Activated CD4-positive, alpha-beta T cell treated with anti-CD3 and anti-CD28 coated beads, Interleukin-10, Interleukin-2, amounts not matched to agents 100 ng/mL and 50 ng/mL, durations not matched to agents 16 hours and 8 hours (primary cell): ENCODE results near the gene ASRGL1.
A peak's percentile ranks its signal among the peaks of the same experiment; 100 is the strongest.

Source experiments
- DNase-seq: peaks from one replicate; pipeline ENCODE4 v3.0.0-alpha.2; 2020

The ASRGL1 gene

DNA sequence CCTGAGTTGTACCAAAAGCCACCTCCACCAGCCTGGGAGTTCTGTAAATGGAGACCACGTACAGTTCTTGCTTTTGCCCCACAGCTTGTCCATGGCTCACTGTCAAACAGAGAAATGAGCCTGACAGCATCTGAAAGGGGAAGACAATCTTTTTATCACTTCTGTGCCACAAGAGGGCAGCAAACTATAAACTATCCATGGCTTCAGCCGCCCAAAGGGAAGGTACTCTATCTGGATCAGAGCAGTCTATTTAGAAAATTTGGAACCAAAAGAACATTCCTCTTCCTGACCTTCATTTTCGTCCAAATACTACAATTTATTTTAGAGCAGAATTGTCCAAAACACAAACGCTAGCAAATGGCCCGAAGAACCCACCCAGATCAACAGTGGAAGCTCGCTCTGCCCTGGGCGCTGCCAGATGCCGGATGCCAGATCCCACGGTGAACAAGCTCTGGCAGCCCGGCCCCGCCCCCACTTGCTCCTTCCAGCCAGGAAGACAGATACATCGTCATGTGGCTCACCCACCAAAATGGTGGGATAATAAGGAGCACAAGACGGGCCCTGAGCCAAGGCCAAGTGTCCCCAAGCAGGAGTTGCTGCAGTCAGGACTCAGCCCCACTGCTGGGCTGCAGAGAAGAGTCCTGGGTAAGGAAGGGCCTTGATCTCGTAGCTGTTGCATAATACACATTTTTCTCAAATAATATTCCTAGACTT is 57.7 kb downstream of the ASRGL1 start:
- DNase-seq: peak; percentile 81

DNA sequence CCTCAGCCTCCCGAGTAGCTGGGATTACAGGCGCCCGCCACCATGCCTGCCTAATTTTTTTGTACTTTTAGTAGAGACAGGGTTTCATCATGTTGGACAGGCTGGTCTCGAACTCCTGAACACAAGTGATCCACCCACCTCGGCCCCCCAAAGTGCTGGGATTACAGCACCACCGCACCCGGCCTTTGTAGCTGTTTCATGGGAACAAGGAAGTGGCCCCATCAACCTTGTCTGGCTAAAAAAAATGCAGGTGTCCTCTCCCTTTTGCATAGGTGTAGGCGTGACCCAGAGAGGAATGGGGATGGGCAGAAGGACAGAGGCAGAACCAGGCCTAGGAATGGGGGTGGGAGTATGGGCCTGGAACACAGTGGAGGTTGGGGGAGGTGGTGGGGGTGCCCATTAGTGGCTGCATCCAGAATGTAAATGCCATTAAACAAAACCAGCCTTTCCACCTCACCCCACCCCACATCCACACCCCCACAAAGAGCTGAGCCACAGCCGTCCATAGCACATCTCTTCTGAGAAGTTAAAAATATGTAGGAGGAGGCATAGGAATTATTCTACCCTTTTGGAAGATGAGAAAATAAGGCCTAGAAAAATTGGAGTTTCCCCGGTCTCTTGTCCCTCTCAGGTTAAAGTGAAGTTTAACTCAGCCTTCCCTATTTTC is 58.8 kb downstream of the ASRGL1 start:
- no peak for DNase-seq

DNA sequence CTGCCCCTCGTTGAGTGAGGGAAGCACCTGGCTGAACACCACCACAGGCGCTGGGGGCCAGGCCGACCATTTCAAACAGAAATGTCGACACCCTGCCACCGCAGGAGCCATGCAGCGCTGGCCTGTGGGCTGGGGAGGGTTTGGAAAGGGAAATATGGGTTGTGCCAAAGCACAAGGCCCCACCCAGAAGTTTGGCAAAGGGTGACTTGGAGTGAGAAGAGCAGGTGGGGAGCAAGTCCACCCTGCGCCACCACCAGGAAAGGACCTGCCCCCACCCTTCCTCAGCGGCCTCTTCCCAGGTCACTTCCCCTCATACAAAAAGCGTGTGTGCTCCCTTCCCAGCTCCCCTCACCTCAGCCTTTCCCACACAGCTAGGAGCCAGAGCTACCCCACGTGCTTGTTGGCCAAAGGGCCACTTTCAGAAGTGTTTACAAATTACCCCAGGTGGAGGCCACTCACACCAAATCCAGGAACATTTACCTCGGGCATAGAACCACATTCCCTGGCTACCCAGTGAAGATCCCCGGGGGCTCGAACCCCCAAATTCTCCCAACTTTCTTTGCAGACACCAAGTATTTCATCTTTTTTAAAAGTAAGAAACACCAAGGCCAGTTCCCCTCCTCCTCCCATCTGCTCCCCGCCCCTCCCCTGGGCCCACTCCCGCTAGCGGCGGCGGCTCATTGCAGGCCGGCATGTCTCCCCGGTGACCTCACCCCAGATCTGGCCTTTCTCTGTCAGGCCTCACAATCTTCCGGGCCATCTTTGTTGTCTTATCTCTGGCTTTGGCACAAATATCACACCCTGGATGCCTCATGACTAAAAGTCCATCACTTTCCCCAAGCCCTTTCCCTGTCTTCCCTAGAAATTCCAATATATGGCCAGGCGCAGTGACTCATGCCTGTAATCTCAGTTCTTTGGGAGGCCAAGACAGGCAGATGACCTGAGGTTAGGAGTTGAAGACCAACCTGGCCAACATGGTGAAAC is 61.1 kb downstream of the ASRGL1 start:
- DNase-seq: no peak

DNA sequence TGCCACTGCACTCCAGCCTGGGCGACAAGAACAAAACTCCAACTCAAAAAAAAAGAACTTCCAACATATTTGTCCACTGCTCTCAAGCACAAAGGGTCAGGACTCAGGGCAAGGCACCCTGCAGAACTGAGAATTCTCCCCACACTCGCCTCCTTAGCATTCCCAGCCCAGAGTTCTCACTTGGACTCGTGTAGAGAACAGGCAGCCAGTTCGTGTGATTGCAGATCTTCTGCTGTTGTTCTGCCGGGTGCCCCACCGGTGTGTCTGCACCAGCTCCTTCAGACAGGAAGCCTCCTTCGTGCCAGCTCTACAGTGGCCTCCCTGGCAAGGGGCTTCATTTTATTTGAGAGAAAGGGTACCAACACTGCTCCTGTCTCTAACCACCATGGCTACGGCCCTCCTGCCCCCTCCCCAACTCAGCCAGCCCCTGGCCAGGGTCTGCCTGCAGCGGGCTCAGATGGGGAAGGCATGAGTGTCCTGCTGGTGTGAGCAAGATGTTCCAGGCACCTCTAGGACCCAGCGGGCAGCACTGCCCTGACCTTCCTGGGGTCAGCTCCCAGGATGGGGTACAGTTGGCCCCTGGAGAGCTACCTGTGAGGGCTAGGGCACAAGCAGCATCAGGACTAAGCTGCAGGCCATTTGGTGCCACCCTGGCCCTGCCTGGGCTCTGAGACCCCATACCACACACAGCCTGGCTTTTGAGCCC is 62.1 kb downstream of the ASRGL1 start:
- no peak for DNase-seq

DNA sequence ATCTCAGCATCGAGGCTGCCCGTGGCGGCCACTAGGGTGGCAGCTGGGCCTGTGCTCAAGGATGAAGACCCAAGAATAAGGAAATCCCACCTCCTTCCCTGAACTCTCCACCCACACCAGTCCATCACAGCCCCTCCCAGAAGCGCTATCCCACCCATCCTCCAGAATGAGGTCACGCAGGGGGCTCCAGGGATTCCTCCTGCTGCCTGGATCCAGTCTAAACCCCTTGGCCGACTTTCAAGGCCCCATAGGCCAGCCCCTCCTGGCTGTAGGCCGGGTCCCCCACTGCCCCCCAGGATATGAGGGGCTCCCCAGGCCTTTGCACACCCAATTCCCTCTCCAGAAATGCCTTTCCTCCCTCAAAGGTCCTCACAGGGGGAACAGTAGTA is 62.6 kb downstream of the ASRGL1 start:
- DNase-seq: no peak

DNA sequence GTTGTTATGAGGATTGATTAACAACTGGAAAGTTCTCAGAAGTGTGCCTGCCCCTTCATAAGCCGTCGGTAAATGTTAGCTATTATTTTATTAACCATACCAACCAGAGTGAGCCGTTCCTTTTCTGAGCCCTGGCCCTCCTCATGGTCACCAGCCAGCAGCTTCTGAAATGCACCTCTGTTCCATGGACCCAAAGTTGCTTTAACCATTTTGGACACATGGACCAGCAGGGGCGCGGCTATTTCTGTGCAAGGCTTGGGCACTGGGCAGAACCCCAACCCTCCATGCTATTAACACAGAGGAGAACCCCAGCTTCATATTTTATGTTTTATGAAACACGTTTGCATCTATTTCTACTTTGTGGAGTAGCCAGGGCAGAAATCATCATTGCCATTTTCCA is 63.0 kb downstream of the ASRGL1 start:
- no peak for DNase-seq

DNA sequence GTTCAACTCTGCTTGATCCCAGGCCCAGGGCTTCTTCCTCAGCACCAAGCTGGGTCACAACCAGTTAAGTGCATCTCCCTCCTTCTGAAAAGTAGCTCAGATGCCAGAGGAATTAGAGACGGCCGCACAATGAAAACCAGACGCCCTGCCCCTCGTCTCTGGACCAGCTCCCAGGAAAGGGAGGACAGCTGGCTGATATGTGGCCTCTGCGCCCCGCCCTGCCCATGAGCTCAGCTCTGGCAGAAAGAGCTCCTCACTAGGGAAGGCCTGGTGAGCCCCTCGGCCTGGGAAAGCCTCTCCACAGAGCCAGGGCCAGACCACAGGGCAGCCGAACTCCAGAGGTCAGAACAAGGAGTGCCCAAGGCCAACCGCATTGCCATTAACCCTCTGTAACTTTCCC is 63.5 kb downstream of the ASRGL1 start:
- no peak for DNase-seq

DNA sequence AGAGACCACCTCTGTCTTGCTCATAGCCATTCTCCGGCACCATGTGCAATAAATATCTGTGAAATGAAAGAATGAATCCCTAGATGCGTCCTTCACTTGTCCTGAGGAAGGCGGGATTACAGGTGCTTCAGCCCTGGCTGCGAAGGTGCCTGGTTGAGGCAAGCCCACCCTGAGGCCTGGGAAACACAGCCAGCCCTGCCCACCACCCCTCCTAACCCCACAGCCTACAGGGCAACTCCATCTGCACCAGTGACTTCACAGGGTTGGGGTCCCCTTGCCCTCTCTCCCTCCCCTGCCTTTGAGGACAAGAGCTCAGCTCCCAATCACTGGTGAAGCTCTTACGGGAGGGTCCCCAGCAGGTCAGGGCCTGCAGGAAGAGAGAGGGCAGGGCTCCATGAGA is 64.1 kb downstream of the ASRGL1 start:
- no peak for DNase-seq

DNA sequence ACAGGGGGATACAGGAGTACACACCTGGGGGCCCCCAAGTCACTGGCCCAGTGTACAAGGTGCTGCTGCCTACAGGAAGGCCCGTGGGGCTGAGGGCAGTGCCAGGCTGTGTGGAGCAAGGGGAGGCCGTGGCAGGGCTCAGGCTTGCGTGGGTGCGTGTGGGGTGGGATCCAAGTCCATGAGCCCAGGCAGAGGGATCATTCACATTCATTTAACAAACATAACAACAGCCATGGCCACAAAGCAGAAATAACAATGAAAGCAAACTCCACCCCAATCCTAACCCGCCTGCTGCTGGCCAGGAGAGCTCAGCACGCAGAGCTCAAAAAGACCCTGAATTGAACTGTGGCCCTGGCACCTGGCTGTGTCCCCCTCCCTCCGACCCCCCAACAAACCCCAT is 64.6 kb downstream of the ASRGL1 start:
- DNase-seq: no peak

DNA sequence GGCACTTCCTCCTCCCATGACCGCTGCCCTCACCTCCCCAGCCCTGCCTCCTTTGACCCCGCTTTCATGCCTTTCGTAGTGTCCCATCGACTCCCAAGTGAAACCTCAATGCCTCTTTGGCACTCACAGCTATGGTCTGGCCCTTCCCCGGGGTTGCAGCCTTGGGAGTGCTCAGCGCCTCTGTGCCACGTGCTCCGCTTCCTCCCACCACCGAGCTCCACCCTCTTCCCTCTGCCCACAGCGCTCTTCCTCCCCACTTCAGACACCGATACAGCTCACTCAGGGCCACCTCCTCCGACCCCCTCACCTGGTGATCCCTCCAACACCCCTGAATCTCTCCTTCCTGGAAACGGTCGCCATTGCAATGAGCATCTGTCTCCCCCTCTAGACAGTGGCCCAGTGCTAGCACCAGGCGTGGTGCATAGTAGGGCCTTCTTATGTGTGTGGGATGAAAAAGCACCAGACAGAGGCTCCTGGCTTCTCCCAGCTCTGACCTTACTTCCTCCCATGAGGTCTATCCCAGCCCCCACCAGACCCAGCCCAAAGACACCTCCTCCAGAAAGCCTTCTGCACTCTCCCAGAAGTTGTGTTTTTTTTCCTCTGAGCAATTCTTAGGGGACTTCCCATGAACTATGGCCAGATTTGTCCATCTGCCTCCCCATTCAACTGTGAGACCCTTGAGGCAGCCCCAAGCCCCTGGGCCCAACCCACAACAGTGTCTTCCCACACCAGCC is 65.1 kb downstream of the ASRGL1 start:
- DNase-seq: peak; percentile 62

DNA sequence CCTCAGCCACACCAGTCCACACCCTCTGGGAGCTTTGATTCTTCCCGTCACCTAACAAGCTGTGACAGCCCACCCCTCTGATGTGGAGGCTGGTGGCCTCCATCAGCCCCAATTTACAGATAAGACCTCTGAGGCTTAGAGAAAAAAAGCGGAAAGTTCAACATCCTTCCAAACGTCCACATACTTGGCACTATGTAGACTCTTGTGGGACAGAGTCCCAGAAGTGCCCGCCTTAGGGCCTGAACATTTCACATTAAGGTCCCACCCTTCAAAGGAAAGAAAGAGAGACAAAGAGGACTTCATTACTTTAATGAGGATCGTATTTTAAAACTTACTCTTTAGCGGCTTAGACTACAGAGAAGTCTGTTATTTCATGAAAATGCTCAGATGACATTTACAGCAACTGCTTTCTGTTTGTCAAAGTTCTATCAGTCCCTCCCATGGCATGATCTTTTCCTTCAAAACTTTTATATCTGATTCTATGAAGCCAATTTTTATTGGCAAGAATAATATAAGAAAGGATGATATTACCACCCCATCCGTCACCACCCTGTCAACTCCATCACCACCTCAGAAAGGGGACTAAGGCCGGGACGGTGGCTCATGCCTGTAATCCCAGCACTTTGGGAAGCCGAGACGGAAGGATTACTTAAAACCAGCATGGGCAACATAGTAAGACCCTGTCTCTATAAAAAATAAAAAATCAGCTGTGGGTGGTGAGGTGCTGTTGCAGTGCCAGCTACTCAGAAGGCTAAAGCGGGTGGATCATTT is 65.9 kb downstream of the ASRGL1 start:
- no peak for DNase-seq

DNA sequence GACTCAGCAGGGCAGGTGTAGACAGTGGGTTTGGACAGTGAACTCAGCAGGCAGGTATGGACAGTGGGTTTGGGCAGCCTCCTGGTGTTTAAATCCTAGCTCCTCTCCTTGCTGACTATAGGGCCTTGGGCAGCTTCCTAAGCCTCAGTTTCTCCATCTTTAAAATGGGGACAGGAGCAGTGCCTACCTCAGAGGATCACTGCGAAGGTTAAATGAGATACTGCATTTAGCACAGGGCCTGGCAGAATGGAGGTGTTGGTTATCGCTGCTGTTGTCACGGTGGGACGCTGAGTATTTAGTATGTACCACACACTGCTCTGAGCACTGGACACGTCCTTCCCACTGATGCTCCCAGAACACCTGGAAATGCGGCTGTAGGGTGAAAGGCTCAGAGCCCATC is 67.2 kb downstream of the ASRGL1 start:
- DNase-seq: no peak

DNA sequence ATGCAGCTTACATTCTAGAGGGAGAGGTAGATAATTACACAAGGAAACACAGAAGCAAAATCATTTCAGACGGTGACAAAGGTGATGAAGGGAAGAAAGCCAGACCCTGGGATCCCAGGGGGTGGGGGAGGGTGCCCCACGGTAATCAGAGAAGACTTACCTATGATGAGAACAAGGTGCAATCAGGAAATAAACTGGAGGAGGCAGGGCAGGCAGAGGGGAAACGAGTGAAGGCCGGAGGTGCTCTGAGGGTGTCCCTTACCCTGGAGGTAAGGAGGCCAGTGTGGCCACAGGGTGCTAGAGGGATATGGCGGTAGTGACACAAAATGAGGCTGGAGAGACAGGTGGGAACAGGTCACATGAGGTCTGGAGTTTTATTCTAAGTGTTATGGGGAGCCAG is 67.7 kb downstream of the ASRGL1 start:
- no peak for DNase-seq

DNA sequence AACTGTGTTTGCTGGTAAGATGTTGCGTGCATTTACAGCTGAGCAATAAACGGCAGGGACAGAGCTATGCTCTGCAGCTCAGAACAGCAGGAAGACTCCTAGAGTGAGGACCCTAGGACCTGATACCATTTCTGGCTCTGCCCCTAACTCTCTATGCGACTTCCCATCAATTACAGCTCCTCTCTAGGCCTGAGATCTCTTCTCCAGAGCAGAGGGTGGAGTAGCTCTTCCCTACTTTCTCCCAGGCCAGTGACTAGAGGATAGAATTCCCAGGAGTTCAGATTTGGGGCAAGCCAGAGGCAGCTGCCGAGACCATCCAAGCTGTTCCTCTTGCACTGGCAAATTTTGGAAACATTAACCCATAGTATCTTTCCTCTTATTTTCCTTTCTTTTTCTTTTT is 68.8 kb downstream of the ASRGL1 start:
- DNase-seq: no peak

DNA sequence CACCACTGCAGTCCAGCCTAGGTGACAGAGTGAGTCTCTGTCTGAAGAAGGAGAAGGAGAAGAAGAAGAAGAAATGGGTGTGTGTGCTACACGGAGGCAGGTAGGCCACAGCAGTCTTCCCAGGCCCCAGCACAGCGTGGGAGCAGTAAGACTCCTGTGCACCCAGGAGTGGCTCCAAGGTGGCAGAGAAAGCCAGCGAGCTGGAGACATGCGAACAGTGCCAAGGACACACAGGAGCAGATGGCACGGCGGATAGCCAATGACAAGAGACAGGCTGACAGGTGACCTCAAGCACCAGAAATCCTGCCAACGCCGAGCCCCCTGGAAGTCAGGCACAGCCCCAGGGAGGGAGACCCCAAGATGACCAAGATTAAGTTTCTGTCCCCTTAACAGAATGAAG is 72.6 kb downstream of the ASRGL1 start:
- no peak for DNase-seq

DNA sequence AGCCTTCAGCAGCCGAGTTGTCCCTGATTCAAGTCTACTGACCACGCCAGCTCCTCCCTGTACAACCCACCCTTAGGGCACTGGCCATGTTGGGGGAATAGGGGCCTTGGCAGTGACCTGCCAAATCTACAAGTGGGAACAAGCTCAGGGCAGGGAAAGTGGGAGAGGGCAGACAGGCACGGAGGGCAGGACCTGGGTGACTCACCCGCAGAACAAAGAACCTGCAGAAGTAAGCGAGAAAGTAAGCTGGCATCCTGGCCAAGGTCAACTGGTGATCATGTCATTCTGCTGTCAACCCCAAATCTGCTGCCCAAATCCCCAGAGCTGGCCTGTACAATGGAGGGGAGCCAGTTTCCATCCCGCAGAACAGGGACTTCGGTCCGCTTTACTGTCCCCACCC is 73.7 kb downstream of the ASRGL1 start:
- no peak for DNase-seq

DNA sequence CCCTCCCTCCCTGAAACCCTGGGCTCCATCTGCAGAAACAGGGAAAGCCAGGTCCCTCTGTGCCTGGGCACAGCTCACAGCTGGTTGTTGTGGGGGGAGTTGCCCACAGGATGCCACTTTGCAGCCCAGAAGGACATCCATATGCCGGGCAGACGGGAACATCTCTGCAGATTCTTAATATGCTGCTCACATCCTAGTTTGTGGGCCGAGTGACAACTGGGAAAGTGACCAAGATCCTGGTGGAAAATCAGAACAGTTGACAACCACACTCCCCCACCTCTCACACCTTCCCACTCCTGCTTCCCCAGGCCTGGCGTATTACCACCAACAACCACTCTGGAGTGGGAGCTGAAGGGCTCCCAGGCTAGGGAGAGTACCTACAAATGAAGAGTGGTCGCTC is 74.3 kb downstream of the ASRGL1 start:
- no peak for DNase-seq

DNA sequence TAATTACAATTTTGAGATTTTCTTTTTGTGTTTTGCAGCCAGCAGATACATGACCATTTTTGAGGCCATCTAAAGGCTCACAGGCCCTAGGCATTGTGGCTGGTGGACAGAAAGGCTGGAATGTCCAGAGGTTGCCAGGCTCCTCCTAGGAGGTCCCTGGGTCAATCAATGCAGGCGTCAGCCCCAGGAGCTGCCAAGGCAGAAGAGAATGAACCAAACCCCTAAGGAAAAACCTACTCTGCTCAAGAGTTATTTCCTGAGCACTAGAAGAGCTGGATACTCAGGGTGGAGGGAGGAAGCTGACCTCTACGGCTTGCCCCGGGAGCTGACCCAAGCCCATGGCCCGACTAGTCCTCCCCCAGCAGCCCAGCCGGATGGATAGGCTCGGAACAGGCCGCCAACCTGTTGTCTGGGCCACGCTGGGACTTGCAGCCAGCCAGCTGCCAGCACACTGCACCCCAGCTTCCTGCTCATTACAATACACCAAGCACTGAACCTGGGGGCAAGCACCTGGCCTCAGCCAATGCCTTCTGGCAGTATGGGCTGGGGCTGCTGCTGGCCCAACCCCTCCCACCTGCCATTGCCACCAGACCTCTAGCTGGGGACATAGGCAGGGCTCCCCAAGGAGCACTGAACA is 75.9 kb downstream of the ASRGL1 start:
- no peak for DNase-seq

DNA sequence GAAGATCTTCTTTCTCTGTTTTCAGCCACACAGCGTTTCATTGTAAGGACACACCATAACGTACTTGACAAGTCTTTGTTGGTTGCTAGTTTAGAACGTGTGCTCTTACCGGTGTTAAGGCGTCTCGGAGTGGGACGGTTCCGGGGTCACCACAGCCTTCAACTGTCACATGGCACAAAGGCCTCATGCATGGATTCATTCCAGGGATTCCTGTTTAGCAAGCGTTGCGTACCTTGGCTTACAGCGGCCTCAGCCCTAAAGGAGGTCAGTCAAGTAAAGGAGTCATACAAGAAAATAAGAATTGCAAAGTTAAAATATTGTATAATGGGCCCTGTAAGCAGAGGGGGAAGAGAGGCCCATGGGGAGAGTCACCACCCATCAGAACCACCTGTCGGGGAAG is 79.3 kb downstream of the ASRGL1 start:
- DNase-seq: no peak

DNA sequence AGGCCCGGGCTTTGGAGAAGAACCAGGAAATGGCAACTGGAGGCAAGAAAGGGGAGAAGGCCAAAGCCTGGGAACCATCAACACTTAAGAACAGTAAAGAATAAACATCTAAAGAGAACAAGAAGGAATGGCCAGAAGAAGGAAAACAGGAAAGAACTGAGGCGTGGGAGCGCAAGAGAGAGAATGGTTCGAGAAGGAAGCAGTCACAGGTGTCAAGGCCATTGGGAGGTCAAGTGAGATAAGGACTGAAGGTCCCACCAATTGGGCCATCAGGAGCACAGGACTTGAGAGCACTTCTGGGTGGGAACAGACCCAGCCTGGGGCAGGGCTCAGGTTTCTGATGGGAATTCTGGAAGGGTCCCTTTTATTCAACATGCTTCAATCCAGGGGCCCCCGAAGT is 80.9 kb downstream of the ASRGL1 start:
- DNase-seq: no peak

DNA sequence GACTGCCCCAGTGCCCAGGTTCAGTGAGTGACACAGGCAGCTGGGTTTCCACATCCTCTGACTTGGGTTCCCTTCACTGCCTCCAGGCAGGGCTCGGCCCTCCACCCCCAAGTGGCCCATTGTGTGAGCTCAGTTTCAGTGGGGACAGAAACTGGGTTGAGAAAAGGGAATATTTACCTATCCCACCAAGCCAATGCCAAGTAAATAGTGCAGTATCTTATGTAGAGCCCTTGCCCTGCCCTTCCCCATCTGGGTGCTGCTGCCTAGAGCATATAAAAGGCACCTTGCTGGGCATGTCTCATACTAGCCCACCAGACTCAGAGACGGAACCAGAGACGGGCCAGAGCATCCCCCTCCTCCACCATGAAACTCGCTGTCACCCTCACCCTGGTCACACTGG is 81.5 kb downstream of the ASRGL1 start, which contains the start of gene SCGB1A1:
TSS of gene SCGB1A1 (plus strand) at position 301 of the 400 bp plus-strand sequence. CDS start at position 364, 63 bp downstream.
- DNase-seq: no peak
